GM12874 (cell line): ENCODE data around the gene ANG.

Experiments used
- CTCF ChIP-seq: IDR thresholded peaks from 2 replicates; pipeline ENCODE4 v1.5.1; 2011; ENCODE audit warnings: low read depth, mild to moderate bottlenecking, control low read depth, low read length, moderate library complexity; ENCODE audit not compliant: insufficient read depth

The ANG gene

DNA sequence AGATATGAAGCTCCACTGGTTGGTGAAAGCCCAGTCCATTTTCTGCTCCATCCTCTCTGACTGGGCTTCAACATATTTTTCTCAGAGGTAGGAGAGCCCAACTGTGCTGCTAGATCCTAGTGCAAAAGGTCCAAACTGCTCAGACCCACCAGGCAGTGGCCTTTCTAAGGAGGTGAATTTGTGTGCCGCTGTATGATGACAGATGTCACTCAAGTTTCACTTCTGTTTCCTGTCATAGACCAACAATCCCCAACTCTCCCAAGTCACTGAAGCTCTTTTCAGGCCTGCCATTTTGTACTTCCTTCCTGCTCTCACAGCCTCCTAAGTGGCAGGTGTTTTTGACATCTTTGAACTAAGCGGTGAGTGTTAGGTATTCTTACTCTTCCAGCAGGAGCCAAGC is 20.6 kb upstream of the ANG start:
- TF ChIP-seq CTCF = no peak

GRCh38 chr14:20668969-20669368 is 19.6 kb upstream of the ANG start:
- TF ChIP-seq CTCF = no peak

- no peak for TF ChIP-seq CTCF
Measured at GRCh38 chr14:20671597-20672283, 16.8 kb upstream of the ANG start.

DNA sequence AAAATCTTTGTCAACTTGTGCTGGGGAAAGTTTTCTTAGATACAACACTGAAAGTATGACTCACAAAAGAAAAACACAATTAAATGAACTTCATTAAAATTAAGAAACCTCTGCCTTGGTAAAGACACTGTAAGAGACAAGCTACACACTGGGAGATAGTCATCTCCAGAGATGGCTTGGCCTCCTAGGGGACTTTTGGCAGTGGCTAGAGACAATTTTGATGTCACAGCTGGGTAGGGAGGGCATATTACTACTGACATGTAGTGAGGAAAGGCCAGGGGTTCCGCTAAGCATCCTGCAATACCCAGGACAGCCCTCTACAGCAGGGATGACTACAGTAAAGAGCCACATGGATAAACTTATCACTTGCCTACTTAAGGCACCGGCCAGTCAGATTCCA is 12.9 kb upstream of the ANG start:
- TF ChIP-seq CTCF = no peak

DNA sequence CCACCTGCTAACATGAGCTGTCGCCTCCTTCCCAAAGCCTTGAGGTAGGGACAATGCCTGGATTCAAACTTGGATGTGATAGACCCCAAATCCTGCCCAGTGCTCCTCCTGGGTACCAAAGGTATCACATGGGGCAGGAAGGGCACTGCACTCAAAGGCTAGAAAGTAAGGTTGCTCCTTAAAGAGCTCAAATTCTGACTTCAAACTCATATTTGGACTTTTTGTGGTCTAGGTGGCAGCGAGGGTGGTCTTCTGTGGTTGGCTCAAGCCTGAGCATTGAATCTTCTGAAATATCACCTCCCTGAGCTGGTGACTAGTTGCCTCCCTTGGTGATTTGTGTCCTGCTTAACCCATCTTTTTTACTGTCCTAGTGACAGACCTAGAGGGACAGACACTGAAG is 12.5 kb upstream of the ANG start:
- TF ChIP-seq CTCF = no peak

- TF ChIP-seq CTCF = no peak
Measured at GRCh38 chr14:20679907-20680306, 8.7 kb upstream of the ANG start.

DNA sequence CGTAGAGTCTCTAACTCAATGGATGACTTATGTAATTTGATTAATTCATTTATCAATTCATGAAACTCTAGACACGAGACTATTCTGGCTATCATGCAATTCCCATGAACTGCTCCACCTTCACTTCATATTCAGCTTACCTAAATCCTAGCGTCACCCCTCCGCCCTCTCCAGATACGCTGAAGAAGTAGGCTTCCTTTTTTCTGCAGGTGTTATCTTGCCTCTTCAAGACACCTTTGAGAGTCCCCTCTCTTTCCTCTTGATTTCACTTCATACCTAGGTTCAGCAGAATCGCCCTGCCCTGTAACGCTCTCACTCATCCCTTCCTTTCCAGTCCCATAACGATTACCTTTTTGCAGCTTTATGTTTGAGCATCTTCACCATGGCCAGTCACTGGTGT is 8.2 kb upstream of the ANG start:
- no peak for TF ChIP-seq CTCF

DNA sequence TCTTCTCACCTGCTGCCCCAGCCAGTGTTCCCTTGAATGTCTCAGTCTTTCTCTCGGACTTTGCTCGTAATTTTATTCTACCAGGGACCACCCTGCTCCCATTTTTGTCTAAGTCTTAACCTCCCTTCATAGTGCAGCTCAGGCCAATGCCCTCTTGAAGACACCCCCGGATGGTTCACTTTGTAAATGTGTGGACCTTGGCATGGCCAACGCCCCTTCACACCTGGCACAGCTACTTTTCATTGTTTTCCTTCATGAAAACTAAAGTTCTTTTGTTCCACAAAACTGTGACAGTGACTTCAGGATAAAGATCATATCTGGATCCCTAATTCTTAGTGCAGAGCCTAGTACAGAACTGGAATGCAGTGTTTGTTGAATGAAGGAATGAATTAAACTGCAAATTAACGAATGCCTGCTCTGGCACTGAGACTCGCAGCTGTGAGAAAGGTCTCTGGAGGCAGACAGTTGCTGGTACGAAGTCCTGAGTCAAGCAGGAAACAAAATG is 7.7 kb upstream of the ANG start:
- no peak for TF ChIP-seq CTCF
